Adrenal gland (tissue), 5 donors: ENCODE measurements around the gene ZNF511.

Experiments used
- POLR2A ChIP-seq, 2 donors: fragments of 450-650 bp; IDR thresholded peaks; one replicate each; pipeline ENCODE4 v1.6.1; 2017; ENCODE audit warnings: antibody characterized with exemption in 2 of 2, mild to moderate bottlenecking in 2 of 2, moderate library complexity in 1 of 2
- TF ChIP-seq, protein P1 (sequence below), 6 experiments: fragments of 450-650 bp in 4 of 6; fragments of 200-600 bp in 2 of 6; sonication (generic) in 1 of 6; IDR thresholded peaks; 1 replicate in 5 of 6; 2 replicates in 1 of 6; pipeline versions ENCODE4 v1.5.1 to v1.8.0; 2016 to 2021; ENCODE audit warnings: antibody characterized with exemption in 6 of 6, mild to moderate bottlenecking in 2 of 6, moderate library complexity in 1 of 6
- donor health status: DM: no; HTN: no; CAD: no.

DNA sequence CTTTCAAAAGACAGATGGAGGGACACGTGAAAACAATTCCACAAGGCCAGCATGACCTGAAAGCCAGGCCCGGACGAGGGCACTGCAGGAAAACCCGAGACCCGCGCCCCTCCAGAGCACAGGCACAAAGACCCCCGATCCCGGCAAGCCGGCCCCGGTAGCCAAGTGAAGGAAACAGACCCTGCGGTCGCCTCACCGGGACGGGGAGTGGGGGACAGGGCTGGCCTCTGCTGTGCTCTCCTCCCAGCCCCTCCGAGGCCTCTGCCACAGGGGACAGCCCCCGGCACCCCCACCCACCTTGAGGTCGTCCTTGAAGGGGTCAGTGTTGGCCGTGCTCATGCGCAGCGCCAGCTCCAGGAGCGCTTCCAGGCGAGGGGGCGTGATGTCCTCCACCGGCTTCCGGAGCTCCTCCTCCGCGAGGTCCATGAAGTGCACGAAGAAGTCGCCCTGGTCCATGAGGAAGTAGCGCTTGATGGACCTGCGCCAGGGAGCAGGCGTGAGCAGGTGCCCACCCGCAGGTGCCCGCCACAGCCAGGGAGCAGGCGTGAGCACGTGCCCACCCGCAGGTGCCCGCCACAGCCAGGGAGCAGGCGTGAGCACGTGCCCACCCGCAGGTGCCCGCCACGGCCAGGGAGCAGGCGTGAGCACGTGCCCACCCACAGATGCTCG lies 20.7 kb upstream of the ZNF511 start:
- TF ChIP-seq POLR2A (IDR thresholded peaks at IDR 0.05), result no peak
- TF ChIP-seq, protein P1, sequence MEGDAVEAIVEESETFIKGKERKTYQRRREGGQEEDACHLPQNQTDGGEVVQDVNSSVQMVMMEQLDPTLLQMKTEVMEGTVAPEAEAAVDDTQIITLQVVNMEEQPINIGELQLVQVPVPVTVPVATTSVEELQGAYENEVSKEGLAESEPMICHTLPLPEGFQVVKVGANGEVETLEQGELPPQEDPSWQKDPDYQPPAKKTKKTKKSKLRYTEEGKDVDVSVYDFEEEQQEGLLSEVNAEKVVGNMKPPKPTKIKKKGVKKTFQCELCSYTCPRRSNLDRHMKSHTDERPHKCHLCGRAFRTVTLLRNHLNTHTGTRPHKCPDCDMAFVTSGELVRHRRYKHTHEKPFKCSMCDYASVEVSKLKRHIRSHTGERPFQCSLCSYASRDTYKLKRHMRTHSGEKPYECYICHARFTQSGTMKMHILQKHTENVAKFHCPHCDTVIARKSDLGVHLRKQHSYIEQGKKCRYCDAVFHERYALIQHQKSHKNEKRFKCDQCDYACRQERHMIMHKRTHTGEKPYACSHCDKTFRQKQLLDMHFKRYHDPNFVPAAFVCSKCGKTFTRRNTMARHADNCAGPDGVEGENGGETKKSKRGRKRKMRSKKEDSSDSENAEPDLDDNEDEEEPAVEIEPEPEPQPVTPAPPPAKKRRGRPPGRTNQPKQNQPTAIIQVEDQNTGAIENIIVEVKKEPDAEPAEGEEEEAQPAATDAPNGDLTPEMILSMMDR (IDR thresholded peaks at IDR 0.05), result no peak
